Islet precursor cell (in vitro differentiated cells): ENCODE results near the gene ECPAS.
"Not testable (repeated sequence)": the region's sequence is repeated elsewhere in the genome, so short reads cannot be mapped to it uniquely, and the experiment has no call there.

ENCODE experiments used
- DNase-seq: peaks from one replicate; pipeline ENCODE4 v3.0.0-alpha.2; 2018

The ECPAS gene

DNA sequence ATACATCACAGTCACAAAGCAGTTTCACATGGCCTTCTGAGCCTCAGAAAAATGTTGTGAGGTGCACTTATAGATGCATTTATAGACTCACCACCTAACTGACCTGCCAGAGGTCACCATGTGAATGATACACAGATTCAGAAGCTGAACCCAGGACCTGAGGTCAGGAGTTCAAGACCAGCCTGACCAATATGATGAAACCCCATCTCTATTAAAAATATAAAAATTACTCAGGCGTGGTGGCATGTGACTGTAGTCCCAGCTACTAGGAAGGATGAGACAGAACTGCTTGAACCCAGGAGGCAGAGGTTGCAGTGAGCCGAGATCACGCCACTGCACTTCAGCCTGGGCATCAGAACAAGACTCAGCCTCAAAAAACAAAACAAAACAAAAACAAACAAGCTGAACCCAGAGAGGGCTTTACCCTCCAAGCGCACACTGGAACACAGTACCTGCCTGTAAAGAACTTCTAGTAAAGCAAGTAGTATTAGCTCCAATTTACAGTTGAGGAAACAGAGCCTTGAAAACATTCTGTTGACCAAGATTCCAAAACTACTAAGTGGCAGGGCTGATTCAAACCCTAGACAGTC is 16.3 kb downstream of the ECPAS start:
- no peak for DNase-seq

DNA sequence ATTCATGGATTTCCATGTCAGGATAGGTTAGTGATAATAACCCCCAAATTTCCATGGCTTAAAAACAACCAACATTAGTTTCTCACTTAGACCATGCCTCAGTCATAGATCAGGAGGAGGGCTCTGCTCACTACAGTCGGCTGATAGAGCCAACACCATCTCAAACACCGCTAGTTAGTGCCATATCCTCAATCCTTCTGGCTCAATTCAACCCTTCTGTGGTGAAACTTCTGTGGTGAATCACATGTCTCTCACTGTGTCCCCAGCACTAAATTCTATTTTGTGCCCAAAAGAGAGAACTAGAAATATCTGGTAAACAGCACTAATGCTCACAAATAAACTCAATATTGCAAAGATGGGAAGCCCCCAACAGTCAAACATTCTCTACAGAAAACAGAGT is 21.1 kb downstream of the ECPAS start:
- DNase-seq = no peak

DNA sequence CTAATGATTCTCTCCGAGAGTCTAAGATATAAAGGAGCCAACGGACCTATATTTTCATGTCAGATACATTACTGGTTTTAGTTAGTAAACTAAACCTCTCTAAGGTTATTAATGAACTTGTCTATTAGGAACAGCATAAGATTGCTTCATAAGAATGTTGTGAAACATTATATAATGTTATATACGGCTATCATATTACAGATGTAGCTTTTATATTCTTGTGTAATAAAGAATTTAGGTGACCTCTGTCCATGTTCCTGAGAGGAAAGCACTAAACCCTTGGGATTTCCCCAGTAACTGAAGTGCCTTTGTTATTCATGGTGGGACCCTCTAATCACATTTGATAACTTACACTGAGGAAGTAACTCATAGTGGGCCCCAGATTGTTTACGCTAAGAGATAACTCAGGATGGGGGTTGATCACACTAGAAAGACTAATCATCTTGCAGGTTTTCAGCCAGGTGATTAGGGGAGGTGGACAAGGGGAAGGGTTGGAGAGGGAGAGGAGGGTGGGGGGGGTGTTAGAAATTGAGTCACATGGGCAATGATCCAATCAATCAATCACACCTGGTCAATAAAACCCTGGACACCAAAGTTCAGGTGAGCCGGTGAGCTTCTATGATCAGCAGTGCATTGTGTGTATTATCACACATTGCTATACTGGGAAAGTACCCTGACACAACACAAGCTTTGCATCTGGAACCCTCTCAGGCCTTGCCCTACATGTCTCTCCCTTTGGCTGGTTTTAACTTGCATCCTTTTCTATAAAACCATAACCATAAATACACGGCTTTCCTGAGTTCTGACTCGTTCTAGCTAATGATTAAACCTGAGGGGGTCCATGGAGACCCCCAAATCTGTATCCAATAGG is 25.8 kb downstream of the ECPAS start:
- no peak for DNase-seq

DNA sequence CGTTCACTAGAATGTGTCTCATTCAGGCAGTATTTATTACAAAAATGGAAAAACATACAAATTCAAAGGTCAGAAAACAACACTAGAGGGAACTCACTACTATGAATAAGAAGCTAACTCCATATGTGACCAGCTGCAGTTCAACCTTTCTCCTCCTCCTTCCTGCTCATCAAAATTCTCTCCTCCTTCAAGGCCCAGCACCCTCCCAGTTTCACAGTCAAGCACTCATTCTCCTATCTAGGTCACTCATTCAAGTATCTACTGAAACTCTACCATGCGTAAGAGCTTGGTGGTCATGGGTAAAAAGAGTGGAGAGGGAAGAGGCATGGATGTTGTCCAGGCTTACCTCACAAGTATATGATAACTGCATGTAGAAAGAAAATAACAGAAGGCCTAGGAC is 27.7 kb downstream of the ECPAS start:
- no peak for DNase-seq

DNA sequence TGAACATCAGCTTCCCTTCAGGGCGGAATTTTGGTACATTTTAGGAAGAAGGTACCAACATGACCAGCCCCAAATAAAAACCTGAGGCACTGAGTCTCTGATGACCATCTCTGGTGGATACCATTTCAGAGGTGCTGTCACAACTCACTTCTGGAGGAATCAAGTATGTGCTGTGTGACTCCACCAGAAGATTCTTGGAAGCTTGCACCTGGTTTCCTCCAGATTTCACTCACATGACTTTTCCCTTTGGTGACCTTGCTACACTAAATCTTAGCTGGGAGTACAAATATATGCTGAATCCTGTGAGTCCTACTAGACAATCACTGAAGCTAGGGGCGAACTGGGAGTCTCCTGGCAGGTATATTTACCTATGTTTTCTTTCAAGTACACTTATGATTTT is 28.5 kb downstream of the ECPAS start:
- no peak for DNase-seq

DNA sequence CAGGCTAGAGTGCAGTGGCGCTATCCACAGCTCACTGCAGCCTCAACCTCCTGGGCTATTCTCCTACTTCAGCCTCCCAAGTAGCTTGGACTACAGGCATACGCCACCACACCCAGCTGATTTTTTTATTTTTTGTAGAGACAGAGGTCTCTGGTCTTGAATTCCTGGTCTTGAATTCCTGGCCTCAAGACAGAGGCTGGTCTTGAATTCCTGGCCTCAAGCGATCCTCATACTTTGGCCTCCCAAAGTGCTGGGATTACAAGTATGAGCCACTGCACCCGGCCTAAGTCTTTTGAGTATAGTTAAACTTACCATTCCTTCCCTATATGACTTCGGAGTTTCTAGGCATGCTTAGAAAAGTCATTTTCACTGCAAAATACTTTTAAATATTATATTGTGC is 29.4 kb downstream of the ECPAS start:
- no peak for DNase-seq

DNA sequence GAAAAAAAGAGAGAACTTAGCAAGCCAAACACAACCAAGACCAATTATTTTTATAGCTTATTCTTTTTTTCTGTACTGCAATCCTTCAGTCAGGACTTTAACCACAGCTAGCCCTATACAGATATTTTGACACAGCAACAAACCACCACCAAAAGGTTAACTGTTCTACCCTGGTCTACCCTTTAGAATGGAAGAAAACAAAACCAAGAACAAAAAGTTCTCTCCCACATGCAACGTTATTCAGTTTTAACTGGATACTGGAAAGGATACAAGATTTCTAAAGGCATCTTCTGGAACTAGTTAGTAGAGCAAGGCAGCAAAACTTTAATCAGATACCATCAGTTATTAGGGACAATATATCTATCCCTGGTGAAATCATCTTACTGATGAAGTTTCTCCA is 32.6 kb downstream of the ECPAS start:
- no peak for DNase-seq

DNA sequence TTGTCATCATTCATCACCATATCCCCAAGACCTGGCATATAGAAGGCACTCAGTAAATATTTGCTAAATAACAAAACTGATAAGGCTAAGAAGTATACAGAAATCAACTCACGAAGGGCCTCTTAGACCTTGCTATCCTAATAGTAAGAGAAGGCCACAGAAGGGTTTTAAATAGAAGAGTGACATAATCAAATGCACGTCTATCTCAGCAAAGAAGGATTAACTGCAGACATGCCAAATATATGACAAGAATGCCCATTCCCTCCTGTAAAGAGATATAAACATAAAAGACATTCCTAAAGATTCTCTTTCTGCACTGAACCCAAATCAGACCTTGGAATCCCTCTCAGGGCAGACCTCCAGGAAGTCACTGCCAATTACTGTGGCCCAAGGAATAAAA is 34.1 kb downstream of the ECPAS start:
- no peak for DNase-seq

DNA sequence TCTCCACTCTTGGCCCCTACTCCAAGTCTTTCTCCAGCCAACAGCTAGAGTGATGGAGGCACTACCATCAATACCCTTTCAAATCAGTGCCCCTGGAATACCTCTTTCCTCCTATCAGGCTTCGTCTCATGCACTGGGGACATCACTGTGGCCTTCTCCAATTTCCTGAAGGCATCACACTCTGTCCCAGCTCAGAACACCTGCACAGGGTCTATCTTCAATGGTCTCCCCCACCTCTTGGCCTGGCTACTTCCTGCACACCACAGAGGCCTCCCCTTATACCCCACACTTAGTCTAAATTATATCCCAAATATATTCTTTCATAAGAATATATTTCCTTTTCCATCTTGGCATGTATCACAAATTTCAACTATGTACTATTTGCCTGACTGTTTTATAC is 34.5 kb downstream of the ECPAS start:
- no peak for DNase-seq

DNA sequence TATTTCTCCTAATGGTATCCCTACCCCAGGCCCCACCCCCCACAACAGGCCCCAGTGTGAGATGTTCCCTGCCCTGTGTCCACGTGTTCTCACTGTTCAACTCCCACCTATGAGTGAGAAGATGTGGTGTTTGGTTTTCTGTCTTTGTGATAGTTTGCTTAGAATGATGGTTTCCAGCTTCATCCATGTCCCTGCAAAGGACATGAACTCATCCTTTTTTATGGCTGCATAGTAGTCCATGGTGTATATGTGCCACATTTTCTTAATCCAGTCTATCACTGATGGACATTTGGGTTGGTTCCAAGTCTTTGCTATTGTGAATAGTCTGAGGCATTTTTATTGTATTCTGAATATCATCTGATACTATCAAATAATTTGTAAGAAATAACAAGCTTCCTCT is 38.4 kb downstream of the ECPAS start:
- DNase-seq = not testable (repeated sequence)

DNA sequence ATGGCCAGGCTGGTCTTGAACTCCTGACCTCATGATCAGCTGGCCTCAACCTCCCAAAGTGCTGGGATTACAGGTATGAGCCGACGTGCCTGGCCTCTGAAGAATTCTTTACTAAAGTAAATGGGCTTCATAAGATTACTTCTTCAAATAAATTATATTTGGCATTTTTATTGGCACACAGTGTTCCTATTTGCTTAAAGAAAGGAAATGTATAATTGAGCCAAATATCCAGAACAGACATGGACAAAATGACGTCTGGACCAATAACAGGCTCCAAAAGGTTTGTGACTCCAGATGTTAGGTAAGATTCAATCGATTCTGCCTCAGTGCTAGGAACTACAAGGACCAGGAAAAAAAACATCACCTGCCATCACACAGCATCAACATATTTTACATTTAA is 40.7 kb downstream of the ECPAS start:
- DNase-seq = no peak

DNA sequence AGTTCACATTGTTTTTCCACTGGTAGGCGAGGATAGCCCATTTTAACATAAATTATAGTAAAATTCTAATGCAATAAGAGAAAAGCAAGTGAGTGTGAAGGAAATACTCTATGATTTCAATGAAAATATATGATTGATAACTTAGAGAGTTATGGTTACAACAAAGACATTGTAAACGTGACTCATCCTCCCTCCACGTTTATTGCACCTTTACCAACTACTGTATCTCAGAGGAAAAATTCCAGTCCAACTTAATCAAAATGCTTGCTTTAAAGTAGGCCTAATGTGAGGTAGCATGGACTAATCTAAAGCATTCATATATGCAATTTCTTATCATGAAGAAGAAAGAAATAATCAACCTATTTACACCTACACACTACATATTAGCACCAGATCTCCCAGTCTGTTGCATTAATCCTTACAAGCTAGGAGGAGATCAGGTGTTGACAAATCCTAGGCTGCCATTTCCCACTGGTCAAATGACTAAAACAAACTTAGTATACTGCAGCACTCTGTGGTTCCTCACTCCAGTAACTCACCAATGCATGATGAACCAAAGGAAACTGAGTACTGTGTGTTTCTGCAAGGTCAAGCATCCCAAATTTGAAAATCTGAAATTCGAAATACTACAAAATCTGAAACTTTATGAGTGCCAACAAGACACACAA is 41.7 kb downstream of the ECPAS start:
- DNase-seq = no peak

DNA sequence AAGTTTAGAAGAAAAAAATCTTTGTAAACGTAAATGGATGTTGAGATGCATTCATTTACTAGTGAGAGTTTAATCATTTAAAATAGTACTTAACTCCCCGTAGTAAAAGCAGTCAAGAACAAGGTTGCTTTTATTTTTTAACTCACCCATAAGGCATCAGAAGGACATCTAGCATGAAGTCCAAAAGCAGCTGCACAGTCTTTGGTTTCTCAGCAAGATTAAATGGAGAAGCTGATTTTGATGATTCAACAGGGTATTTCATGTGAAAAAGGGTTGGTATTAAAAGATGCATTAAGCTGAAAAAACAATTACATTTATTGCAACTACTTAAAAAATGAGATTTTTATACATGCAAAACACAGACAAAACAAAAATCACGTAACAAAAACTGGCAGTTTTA is 44.0 kb downstream of the ECPAS start:
- DNase-seq = no peak

DNA sequence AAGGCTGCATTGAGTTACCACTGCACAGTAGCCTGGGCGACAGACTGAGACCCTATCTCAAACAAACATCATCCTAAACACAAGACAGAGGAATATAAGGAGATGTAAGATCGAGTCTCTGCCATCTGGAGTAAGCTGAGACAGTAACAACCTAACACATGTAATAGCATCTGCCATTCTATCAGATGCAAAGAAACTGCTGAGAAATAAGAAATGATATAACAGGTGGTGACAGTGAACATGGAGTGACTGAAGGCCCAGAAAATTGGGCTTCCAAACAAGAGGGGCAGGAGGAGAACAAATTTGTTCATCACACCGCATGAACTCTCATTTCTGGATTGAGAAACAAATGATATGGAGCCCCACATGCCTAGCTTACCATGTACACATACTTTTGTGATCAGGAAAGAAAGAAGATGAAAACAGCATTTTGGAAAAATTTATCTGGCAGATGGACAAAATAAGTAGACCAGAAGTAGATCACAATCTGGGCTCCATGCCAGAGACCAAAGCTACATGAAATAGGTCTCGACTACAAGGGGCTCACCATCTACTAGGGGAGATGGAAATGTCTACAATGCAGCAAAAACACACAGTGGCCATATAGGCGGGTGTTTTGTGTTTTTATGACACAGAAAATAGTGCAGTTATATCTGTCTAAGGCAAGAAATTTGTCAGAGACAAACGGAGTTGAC is 45.5 kb downstream of the ECPAS start:
- no peak for DNase-seq

DNA sequence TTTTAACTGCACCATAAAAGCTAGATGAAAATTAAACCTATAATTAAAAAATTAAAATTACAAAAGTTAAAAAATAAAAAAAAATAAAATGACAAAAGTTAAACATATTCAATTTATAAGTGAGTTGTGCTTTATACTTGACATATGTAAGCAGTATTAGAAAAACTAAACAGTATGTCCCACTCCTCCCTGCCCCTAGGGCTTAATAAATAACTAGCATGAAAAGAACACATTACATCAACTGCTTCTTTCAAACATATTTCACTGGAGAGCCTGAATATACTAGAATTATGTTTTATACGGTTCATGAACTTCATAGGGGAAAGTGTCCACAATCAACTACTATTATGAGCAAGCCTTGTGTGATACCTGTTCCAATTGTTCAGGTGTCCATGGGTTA is 47.6 kb downstream of the ECPAS start:
- DNase-seq = no peak

DNA sequence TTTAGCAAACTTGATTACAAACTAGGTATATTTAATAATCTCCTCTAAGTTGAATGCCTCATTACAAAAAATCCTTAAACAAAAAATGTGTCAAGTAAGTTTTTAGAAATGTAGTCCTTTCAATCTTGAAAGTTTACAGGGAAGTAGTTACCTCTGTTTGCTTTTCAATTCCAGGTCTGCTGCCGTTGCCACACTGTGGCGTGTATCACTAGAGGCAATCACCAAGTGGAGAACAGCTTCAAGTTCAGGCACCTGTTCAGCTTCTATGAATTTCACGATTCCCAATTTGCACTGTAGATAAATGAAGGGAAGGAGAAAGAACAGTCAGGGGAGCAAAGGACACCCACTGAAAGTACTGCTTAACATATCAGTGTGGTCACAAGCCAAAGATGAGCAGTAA is 51.1 kb downstream of the ECPAS start:
- no peak for DNase-seq

DNA sequence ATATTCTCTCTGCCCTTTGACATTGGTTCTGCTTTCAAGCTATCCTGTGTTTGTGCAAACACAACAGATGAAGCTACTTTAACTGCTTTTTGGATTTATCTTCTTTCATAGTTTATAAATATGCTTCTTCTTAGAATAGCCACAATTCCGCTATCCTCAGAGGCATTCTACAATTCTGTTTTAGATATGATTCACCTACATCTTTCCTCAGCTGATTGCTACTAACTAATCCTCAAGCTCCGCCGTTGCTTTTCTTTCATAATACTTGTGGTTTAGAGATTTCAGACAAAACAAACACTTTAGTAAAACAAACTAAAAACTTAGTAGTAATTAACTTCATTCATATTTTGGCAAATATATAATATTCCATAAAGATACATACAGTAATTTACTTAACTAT is 52.5 kb downstream of the ECPAS start:
- no peak for DNase-seq

DNA sequence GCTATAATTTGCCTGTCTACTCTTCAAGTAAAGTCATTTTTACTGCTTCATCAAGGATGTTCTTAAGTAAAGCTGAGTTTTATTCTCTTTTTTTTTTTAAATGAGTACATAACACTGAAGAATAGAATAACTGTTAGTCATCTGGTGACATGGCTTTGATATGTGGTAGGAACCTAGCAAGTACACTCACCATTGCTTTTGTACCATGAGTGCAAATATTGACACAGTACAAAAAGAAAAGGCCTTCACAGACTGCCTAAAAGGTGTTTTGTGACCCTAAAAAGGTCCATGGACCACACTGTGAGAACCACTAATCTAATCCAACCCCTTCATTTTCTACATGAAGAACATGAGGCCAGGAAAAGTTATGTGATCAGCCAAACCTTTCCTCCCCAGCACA is 55.0 kb downstream of the ECPAS start:
- DNase-seq = no peak

DNA sequence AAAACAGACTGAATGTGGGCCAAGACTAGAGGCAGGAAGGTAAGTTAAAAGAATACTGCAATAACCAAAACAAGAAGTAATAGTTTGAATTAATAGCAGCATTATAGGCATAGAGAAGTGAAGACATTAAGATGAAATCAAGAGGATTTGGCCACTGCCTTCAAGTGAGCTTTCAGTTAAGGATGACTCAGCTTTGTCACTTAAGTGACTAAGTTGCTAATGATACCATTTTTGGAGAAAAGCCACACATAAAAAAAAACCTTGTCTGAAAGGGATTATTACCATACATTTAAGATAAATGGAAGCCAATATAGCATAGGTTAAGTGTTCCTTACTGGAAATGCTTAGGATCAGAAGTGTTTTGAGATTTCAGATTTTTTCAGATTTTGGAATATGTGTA is 57.0 kb downstream of the ECPAS start:
- no peak for DNase-seq

DNA sequence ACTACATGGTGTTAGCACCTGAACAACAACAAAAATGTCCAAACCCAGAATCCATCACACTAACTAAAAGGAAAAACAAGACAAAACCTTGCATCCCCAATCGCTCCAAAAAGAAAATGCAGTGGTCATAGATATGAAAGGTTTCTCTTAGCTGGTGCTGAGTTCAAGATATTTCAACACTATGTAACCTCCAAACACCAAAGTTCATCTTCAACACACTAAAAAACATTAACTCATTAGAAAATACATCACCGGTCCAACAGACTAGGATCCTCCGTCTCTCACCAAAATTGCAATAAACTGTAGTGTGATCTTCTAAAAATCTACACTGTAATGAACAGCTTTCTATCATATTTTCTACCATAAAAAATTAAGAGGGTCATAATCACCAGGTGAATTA is 60.8 kb downstream of the ECPAS start:
- no peak for DNase-seq

DNA sequence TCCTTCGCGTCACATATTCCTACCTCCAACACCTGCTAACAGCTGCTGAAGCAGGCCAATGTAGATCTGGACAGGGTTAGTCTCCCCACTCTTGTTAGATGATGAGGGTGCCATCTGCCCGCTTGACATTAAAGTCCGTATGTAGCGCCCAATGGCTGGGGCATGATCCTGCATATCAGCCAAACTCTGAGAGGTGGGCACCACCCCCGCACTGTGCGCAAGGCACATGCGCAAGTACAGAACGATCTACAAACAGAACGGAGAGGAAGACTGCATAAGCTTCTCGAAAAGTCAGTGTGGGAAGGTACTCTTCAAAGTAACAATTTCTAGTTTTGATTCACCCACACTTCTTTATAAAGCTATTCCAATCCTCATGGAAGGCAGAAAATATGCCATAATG is 69.8 kb downstream of the ECPAS start:
- DNase-seq = no peak

DNA sequence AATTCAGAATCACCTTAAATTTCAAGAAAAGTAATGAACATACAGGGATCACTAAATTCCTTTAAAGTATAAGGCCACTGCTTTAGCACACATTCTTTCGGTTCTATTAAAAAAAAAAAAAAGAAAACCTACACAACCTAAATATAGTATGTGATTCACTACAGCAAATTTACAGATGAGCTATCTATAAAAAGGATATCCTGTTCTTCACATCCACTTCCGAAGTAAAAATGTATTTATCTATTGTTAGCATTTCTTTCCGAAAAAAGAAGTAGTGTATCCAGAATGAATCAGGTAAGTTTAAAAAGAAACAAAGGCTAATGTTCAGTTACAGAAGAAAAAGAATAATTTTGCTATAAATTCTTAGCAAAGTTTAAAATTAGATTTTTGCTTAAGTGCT is 70.2 kb downstream of the ECPAS start:
- DNase-seq = no peak

DNA sequence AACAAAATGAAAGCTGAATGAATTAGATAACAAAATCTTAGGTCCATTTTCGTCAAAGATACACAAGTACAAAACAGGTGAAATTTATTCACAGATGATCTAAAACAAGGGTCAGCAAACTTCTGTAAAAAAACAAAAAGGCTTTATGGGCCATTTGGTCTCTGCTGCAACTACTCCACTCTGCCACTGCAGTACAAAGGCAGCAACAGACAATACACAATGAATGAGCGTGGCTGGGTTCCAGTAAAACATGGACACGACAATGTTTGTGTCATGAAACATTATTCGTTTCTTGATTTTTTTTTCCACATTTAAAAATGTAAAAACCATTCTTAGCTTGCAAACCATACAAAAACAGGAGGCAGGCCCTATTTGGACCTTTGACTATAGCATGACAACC is 71.9 kb downstream of the ECPAS start:
- no peak for DNase-seq

DNA sequence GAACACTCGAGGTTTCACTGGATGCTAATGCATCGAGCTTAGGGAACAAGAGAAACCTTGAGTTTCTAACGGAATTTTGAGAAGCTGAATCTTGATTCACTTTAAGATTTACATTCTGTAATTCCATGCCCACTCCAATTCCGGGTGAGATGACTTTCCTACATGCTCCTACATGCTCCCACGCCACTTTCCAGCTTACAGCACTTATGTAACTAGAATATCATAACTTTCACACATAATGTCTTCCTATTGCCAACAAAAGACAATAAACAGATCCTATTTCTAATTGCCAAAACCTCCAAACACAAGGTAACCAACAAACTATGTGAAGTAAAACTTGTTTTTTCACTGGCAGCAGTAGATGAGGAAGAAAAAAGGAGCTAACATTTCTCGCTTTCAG is 72.9 kb downstream of the ECPAS start:
- DNase-seq = no peak
